CD4-positive, alpha-beta T cell treated with Interleukin-15 for 1 hour (primary cell): Measurements from ENCODE around the gene MYH10.
"Not testable (repeated sequence)": the region's sequence is repeated elsewhere in the genome, so short reads cannot be mapped to it uniquely, and the experiment has no call there.

Source experiments
- DNase-seq: peaks from one replicate; pipeline ENCODE4 v3.0.0-alpha.2; 2020

MYH10 gene

GRCh38 chr17:8542599-8543502, 87.7 kb downstream of the MYH10 start:
- DNase-seq = no peak

GRCh38 chr17:8539976-8540375, 90.5 kb downstream of the MYH10 start:
- DNase-seq = not testable (repeated sequence)

GRCh38 chr17:8537734-8538133, 92.8 kb downstream of the MYH10 start:
- no peak for DNase-seq

- DNase-seq = no peak
Measured at GRCh38 chr17:8534498-8535188, 95.9 kb downstream of the MYH10 start.

- no peak for DNase-seq
Measured at GRCh38 chr17:8532021-8532420, 98.5 kb downstream of the MYH10 start.

- no peak for DNase-seq
Measured at GRCh38 chr17:8522577-8522976, 107.9 kb downstream of the MYH10 start.

GRCh38 chr17:8520981-8521380, 109.5 kb downstream of the MYH10 start:
- DNase-seq = no peak

GRCh38 chr17:8518850-8519249, 111.7 kb downstream of the MYH10 start:
- no peak for DNase-seq

- no peak for DNase-seq
Measured at GRCh38 chr17:8518326-8518725, 112.2 kb downstream of the MYH10 start.

GRCh38 chr17:8514801-8515200, 115.7 kb downstream of the MYH10 start:
- DNase-seq = no peak

GRCh38 chr17:8506145-8506544, 124.4 kb downstream of the MYH10 start:
- no peak for DNase-seq

- DNase-seq = no peak
Measured at GRCh38 chr17:8504460-8505207, 125.9 kb downstream of the MYH10 start.

GRCh38 chr17:8503807-8504206, 126.7 kb downstream of the MYH10 start:
- no peak for DNase-seq

GRCh38 chr17:8503368-8503767, 127.2 kb downstream of the MYH10 start:
- DNase-seq = no peak

- no peak for DNase-seq
Measured at GRCh38 chr17:8502126-8502525, 128.4 kb downstream of the MYH10 start.

- DNase-seq = no peak
Measured at GRCh38 chr17:8500609-8501008, 129.9 kb downstream of the MYH10 start.

GRCh38 chr17:8499614-8500013, 130.9 kb downstream of the MYH10 start:
- DNase-seq = no peak

- no peak for DNase-seq
Measured at GRCh38 chr17:8499171-8499570, 131.4 kb downstream of the MYH10 start.

GRCh38 chr17:8496081-8496480, 134.4 kb downstream of the MYH10 start:
- no peak for DNase-seq

GRCh38 chr17:8494506-8495111, 135.9 kb downstream of the MYH10 start:
- no peak for DNase-seq

GRCh38 chr17:8494021-8494420, 136.5 kb downstream of the MYH10 start:
- DNase-seq = no peak

- DNase-seq = no peak
Measured at GRCh38 chr17:8492121-8492520, 138.4 kb downstream of the MYH10 start.
